ENCODE results near the gene CAPN8. TPM values are rescaled to one million over a fixed set of nuclear protein-coding genes. Genes with fewer than 3 reads are reported as not detected.

The CAPN8 gene
- total RNA-seq, 1 experiment from 2014 or later: 94.7 TPM

GRCh38 chr1:223525546-223525945, 140.0 kb downstream of the CAPN8 start:
- TF ChIP-seq CTCF (conservative IDR thresholded peaks at IDR 0.05) (no peak), EZH2 (IDR thresholded peaks at IDR 0.05; ENCODE audit: low read depth) (no peak)
- no peaks in the 10 kb centered on the region for H3K36me3 ChIP-seq (ENCODE audit: low read depth)
- no TSS peak for BruUV-seq (replicated peaks)
- H3K27ac ChIP-seq: no peak overlapping the region
- H3K9me3 ChIP-seq (ENCODE audit: insufficient read depth, low read depth): no peaks in the 10 kb centered on the region; the same call in 1 of the 2 replicates
- H3K4me2 ChIP-seq: no peak overlapping the region
- no peaks in the 10 kb centered on the region for H3K4me1 ChIP-seq (replicated peaks; ENCODE audit: insufficient read depth)
- intact Hi-C loops (cut with micrococcal nuclease; ENCODE audit: unreplicated experiment): no loop called here
- no peaks in the 10 kb centered on the region for H4K20me1 ChIP-seq (ENCODE audit: insufficient read depth)
- H3K79me2 ChIP-seq (ENCODE audit: low read depth): no peaks in the 10 kb centered on the region
- no peaks in the 10 kb centered on the region; the same call in 1 of the 2 replicates for H3K27me3 ChIP-seq (ENCODE audit: insufficient read depth, low read depth)
- ChIA-PET CTCF (no interaction called here), POLR2A (ENCODE audit: unreplicated experiment) (no interaction called here)
- no peak overlapping the region for H3K4me3 ChIP-seq
- DNase-seq: no peak
- no peaks in the 10 kb centered on the region for H3K9me2 ChIP-seq (ENCODE audit: insufficient read depth)
- no peaks in the 10 kb centered on the region for H3F3A ChIP-seq (ENCODE audit: insufficient read depth, low read depth)
- H2AFZ ChIP-seq: no peak overlapping the region

GRCh38 chr1:223524930-223525451, 140.5 kb downstream of the CAPN8 start:
- intact Hi-C loops (cut with micrococcal nuclease; ENCODE audit: unreplicated experiment): no loop called here
- no peak for TF ChIP-seq CTCF (conservative IDR thresholded peaks at IDR 0.05)
- TF ChIP-seq EZH2 (IDR thresholded peaks at IDR 0.05; ENCODE audit: low read depth): no peak
- Histone ChIP-seq H3K27me3 (ENCODE audit: insufficient read depth, low read depth) (peaks cover 3% of the 10 kb centered on the region; the same call in 1 of the 2 replicates), H4K20me1 (ENCODE audit: insufficient read depth) (no peaks in the 10 kb centered on the region), H3K4me1 (replicated peaks; ENCODE audit: insufficient read depth) (no peaks in the 10 kb centered on the region), H3F3A (ENCODE audit: insufficient read depth, low read depth) (no peaks in the 10 kb centered on the region), H3K4me2 (no peak overlapping the region), H3K9me3 (ENCODE audit: insufficient read depth, low read depth) (no peaks in the 10 kb centered on the region; the same call in 1 of the 2 replicates), H3K36me3 (ENCODE audit: low read depth) (no peaks in the 10 kb centered on the region), H3K79me2 (ENCODE audit: low read depth) (no peaks in the 10 kb centered on the region), H3K4me3 (no peak overlapping the region), H2AFZ (no peak overlapping the region), H3K9me2 (ENCODE audit: insufficient read depth) (no peaks in the 10 kb centered on the region), H3K27ac (no peak overlapping the region)
- no peak for DNase-seq
- POLR2A ChIA-PET (ENCODE audit: unreplicated experiment): no interaction called here
- CTCF ChIA-PET: no interaction called here
- BruUV-seq (replicated peaks): no TSS peak

GRCh38 chr1:223521150-223521549, 144.4 kb downstream of the CAPN8 start:
- H3K9me2 ChIP-seq (ENCODE audit: insufficient read depth): no peaks in the 10 kb centered on the region

More at GRCh38 chr1:223521150-223521549, 144.4 kb downstream of the CAPN8 start:
- no TSS peak for BruUV-seq (replicated peaks)
- H3K36me3 ChIP-seq (ENCODE audit: low read depth): no peaks in the 10 kb centered on the region
- no peaks in the 10 kb centered on the region for H3K9me3 ChIP-seq (ENCODE audit: insufficient read depth, low read depth)
- no peaks in the 10 kb centered on the region for H3K79me2 ChIP-seq (ENCODE audit: low read depth)
- peaks cover 3% of the 10 kb centered on the region; the same call in 1 of the 2 replicates for H3K27me3 ChIP-seq (ENCODE audit: insufficient read depth, low read depth)
- no peak overlapping the region for H2AFZ ChIP-seq
- ChIA-PET CTCF (no interaction called here), POLR2A (ENCODE audit: unreplicated experiment) (no interaction called here)
- no peaks in the 10 kb centered on the region for H3F3A ChIP-seq (ENCODE audit: insufficient read depth, low read depth)
- intact Hi-C loops (cut with micrococcal nuclease; ENCODE audit: unreplicated experiment): no loop called here
- H3K4me3 ChIP-seq: no peak overlapping the region
- H3K27ac ChIP-seq: no peak overlapping the region
- no peak for TF ChIP-seq EZH2 (IDR thresholded peaks at IDR 0.05; ENCODE audit: low read depth)
- TF ChIP-seq CTCF (conservative IDR thresholded peaks at IDR 0.05): no peak
- no peaks in the 10 kb centered on the region for H4K20me1 ChIP-seq (ENCODE audit: insufficient read depth)
- no peak for DNase-seq
- no peak overlapping the region for H3K4me2 ChIP-seq
- no peaks in the 10 kb centered on the region for H3K4me1 ChIP-seq (replicated peaks; ENCODE audit: insufficient read depth)

Data from PC-9 (cell line).